Activated T-helper 1 cell treated with anti-CD3 and anti-CD28 coated beads, Interleukin-12 subunit alpha, Interleukin-12 subunit beta, Interleukin-2, Interleukin-4 antibody, amounts not matched to agents 30 ng/mL and 10 ng/mL and 1 ng/mL, durations not matched to agents 14 hours and 24 hours and 36 hours (primary cell): ENCODE measurements around the gene DEFB127. TPM values are rescaled to one million over a fixed set of nuclear protein-coding genes. Genes with fewer than 3 reads are reported as not detected.
"Not testable (repeated sequence)": the region's sequence is repeated elsewhere in the genome, so short reads cannot be mapped to it uniquely, and the experiment has no call there.

Experiments
- DNase-seq: peaks from one replicate; pipeline ENCODE4 v3.0.0; 2021; ENCODE audit warnings: low spot score
- H3K27ac Mint-ChIP-seq: one replicate; pipeline ENCODE4 v1.8.0; 2021; ENCODE audit warnings: mild to moderate bottlenecking, mixed read lengths
- H3K27me3 Mint-ChIP-seq: one replicate; pipeline ENCODE4 v1.8.0; 2022; ENCODE audit warnings: mild to moderate bottlenecking, moderate library complexity, mixed read lengths; ENCODE audit not compliant: insufficient read depth
- H3K36me3 Mint-ChIP-seq: one replicate; pipeline ENCODE4 v1.8.0; 2021; ENCODE audit warnings: low read depth, mixed read lengths
- H3K4me1 Mint-ChIP-seq: one replicate; pipeline ENCODE4 v1.8.0; 2021; ENCODE audit warnings: low read depth, mixed read lengths
- H3K4me3 Mint-ChIP-seq: one replicate; pipeline ENCODE4 v1.8.0; 2021; ENCODE audit warnings: mild to moderate bottlenecking, moderate library complexity, mixed read lengths
- H3K9me3 Mint-ChIP-seq: one replicate; pipeline ENCODE4 v1.8.0; 2021; ENCODE audit warnings: mixed read lengths
- intact Hi-C: fragments of 100-400 bp; cut with micrococcal nuclease; formaldehyde crosslinking; loops from one replicate; pipeline ENCODE4 v1.15.1; 2024
- total RNA-seq: library from RNA; stranded (reverse); gene quantifications from 2 replicates; pipeline ENCODE4 v1.2.3, GENCODE V29; 2022

The DEFB127 gene, protein sequence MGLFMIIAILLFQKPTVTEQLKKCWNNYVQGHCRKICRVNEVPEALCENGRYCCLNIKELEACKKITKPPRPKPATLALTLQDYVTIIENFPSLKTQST
- not detected in 2 replicates for total RNA-seq

DNA sequence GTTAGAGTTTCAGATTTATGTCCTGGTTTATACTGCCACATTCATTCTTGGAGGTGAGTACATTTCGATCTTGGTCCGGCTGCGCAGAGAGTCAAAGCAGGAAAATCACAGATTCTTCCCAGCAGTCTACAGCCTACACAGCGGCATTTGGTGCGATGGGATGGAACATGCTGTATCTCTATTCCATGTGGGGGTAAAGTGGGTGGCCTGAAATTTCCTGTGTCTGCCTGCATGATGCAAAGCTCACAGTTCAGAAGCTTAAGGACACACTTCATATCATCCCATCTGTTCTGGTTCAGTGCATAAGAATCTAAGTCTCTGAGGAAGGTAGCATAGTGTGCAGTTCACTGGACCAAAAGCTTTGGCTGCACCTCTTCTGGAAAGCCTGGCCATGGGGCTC lies at the start of gene DEFB127:
Gene DEFB127, plus strand, starts transcription at position 301 of the 400 bp plus-strand sequence. Its CDS starts 91 bp downstream, at position 392.
- no peak for DNase-seq
- Mint-ChIP-seq H3K9me3 (no peaks in the 10 kb centered on the region), H3K27me3 (peaks cover 6% of the 10 kb centered on the region), H3K27ac (no peak within 1 kb of the TSS), H3K4me3 (no peak within 1 kb of the TSS), H3K36me3 (no peaks in the 10 kb centered on the region), H3K4me1 (no peaks in the 10 kb centered on the region)
- intact Hi-C loops, result no loop called here

DNA sequence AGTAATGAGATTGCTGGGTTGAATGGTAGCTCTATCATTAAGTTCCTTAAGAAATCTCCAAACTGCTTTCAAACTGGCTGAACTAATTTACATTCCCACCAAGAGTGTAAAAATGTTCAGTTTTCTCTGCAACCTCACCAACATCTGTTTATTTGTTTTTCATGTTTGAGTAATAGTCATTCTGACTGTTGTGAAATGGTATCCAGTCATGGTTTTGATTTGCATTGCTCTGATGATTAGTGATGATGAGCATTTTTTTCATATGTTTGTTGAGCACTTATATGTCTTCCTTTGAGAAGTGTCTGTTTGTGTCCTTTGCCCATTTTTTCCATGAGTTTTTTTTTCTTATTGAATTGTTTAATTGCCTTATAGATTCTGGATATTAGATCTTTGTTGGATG lies 44.9 kb upstream of the DEFB127 start:
- no peak for DNase-seq
- intact Hi-C loops, result no loop called here
- no peaks in the 10 kb centered on the region for H3K9me3 Mint-ChIP-seq
- peaks cover 27% of the 10 kb centered on the region for H3K27me3 Mint-ChIP-seq
- H3K4me3 Mint-ChIP-seq, result no peak overlapping the region
- H3K36me3 Mint-ChIP-seq, result no peaks in the 10 kb centered on the region
- no peak overlapping the region for H3K27ac Mint-ChIP-seq
- H3K4me1 Mint-ChIP-seq, result no peaks in the 10 kb centered on the region

- no peak for DNase-seq
- peaks cover 26% of the 10 kb centered on the region for H3K27me3 Mint-ChIP-seq
- no peaks in the 10 kb centered on the region for H3K4me1 Mint-ChIP-seq
- no peaks in the 10 kb centered on the region for H3K36me3 Mint-ChIP-seq
- H3K4me3 Mint-ChIP-seq, result no peak overlapping the region
- H3K9me3 Mint-ChIP-seq, result no peaks in the 10 kb centered on the region
- no peak overlapping the region for H3K27ac Mint-ChIP-seq
- intact Hi-C loops, result no loop called here
Observed at GRCh38 chr20:117518-117917, 39.7 kb upstream of the DEFB127 start.

DNA sequence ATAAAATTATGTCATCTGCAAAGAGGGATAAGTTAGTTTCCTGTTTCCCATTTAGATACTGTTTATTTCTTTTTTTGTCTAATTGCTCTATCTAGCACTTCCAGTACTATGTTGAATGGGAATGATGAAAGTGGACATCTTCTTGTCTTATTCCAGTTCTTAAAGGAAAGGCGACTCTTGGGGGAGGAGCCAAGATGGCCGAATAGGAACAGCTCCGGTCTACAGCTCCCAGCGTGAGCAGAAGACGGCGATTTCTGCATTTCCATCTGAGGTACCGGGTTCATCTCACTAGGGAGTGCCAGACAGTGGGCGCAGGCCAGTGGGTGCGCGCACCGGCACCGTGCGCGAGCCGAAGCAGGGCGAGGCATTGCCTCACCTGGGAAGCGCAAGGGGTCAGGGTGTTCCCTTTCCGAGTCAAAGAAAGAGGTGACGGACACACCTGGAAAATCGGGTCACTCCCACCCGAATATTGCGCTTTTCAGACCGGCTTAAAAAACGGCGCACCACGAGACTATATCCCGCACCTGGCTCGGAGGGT lies 27.4 kb upstream of the DEFB127 start:
- H3K4me3 Mint-ChIP-seq, H3K36me3 Mint-ChIP-seq, intact Hi-C loops, H3K9me3 Mint-ChIP-seq, DNase-seq, H3K27ac Mint-ChIP-seq, H3K4me1 Mint-ChIP-seq: not testable (repeated sequence)
- peaks cover 13% of the 10 kb centered on the region for H3K27me3 Mint-ChIP-seq

GRCh38 chr20:137668-138490 lies 19.4 kb upstream of the DEFB127 start:
- DNase-seq, result no peak
- intact Hi-C loops, result no loop called here
- H3K4me1 Mint-ChIP-seq, result no peaks in the 10 kb centered on the region
- H3K27ac Mint-ChIP-seq, result no peak overlapping the region
- H3K9me3 Mint-ChIP-seq, result peaks cover 10% of the 10 kb centered on the region
- no peaks in the 10 kb centered on the region for H3K36me3 Mint-ChIP-seq
- peaks cover 24% of the 10 kb centered on the region for H3K27me3 Mint-ChIP-seq
- no peak overlapping the region for H3K4me3 Mint-ChIP-seq

- H3K27me3 Mint-ChIP-seq, result peaks cover 43% of the 10 kb centered on the region
- no peak for DNase-seq
- H3K27ac Mint-ChIP-seq, result no peak within 1 kb of the TSS
- H3K9me3 Mint-ChIP-seq, result peaks cover 10% of the 10 kb centered on the region
- no peaks in the 10 kb centered on the region for H3K4me1 Mint-ChIP-seq
- H3K4me3 Mint-ChIP-seq, result no peak within 1 kb of the TSS
- intact Hi-C loops, result no loop called here
- no peaks in the 10 kb centered on the region for H3K36me3 Mint-ChIP-seq
Observed at GRCh38 chr20:142290-142689, 15.0 kb upstream of the DEFB127 start, which contains the start of gene DEFB126. TSS of gene DEFB126 (plus strand) at chr20:142590. CDS start at chr20:142629, 39 bp downstream.

GRCh38 chr20:145877-146276 lies 11.4 kb upstream of the DEFB127 start:
- intact Hi-C loops, result loop anchor here (5.0 kb wide), 1 partner anchor 121 kb away; no protein-coding TSS in a partner anchor
- DNase-seq, result no peak
- no peaks in the 10 kb centered on the region for H3K36me3 Mint-ChIP-seq
- peaks cover 37% of the 10 kb centered on the region for H3K27me3 Mint-ChIP-seq
- H3K4me3 Mint-ChIP-seq, result no peak overlapping the region
- no peak overlapping the region for H3K27ac Mint-ChIP-seq
- H3K4me1 Mint-ChIP-seq, result no peaks in the 10 kb centered on the region
- H3K9me3 Mint-ChIP-seq, result no peaks in the 10 kb centered on the region

DNA sequence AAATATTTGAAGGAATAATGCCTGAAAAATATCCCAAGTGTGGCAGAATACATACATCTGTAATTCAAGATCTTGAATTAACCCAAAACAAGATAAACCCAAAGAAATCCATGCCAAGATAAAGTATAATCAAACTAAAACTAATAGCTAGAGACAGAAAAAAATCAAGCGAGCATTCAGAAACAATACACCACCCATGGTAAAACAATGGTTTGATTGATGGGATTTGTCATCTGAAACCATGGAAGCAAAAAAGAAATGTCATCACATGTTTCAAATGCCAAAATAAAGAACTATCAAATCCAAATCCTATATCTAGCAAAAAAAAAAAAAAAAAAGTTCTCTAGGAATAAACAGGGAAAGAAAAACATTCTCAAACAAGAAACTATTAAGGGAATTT lies 5.1 kb upstream of the DEFB127 start:
- no peak for DNase-seq
- Mint-ChIP-seq H3K4me1 (no peaks in the 10 kb centered on the region), H3K36me3 (no peaks in the 10 kb centered on the region), H3K27ac (no peak overlapping the region), H3K27me3 (peaks cover 9% of the 10 kb centered on the region), H3K4me3 (no peak overlapping the region), H3K9me3 (no peaks in the 10 kb centered on the region)
- intact Hi-C loops, result no loop called here

DNA sequence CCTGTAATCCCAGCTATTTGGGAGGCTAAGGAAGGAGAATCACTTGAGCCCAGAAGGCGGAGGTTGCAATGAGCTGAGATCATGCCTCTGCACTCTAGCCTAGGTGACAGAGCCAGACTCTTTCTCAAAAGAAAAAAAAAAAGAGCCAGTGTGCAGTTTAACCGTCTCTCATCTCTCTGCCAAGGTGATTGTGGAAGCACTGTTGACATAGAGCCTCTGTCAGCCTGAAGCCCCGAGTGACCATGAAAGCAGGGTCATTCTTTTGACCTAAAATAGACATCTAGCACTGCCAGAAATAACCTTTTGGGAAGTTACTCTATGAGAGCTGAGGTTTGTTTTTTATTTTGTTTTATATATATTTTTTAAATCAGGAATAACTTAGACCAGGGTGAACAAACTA lies 7.4 kb downstream of the DEFB127 start:
- Mint-ChIP-seq H3K4me3 (no peak overlapping the region), H3K27me3 (peaks cover 5% of the 10 kb centered on the region), H3K4me1 (no peaks in the 10 kb centered on the region), H3K9me3 (no peaks in the 10 kb centered on the region), H3K27ac (no peak overlapping the region), H3K36me3 (no peaks in the 10 kb centered on the region)
- intact Hi-C loops, result no loop called here
- no peak for DNase-seq

DNA sequence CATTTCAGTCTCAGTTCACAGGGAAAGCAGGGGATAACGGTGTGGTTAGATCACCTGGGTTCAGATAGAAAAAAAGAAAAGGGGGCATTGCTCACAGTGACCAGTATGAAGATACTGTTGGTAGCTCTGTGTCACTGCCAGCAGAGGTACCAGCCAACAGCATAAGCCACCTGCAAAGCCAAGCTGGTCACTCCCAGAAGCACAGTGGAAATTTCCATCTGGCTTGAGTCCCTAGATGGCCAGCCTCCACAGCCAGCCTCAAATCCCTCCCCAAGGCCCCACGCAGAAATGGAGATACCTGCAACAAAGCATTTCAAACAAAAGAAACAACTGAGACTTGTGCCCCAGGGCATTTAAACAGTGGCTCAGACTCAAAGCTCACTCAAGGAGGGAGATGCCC lies 11.6 kb downstream of the DEFB127 start:
- H3K4me3 Mint-ChIP-seq, result no peak overlapping the region
- DNase-seq, result no peak
- H3K27ac Mint-ChIP-seq, result no peak overlapping the region
- H3K27me3 Mint-ChIP-seq, result peaks cover 11% of the 10 kb centered on the region
- intact Hi-C loops, result no loop called here
- H3K4me1 Mint-ChIP-seq, result no peaks in the 10 kb centered on the region
- no peaks in the 10 kb centered on the region for H3K9me3 Mint-ChIP-seq
- H3K36me3 Mint-ChIP-seq, result no peaks in the 10 kb centered on the region

DNA sequence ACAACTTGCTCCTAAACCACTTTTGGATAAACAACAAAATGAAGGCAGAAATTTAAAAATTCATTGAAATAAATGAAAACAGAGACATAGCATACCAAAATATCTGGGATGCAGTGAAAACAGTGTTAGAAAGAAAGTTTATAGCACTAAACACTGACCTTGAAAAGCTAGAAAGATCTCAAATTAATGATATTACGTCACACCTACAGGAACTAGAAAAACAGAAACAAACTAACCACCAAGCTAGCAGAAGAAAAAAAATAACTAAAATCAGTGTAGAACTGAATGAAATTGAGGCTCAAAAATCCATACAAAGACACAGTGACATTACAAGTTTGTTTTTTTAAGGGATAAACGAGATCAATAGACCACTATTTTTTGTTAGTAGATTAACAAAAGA lies 27.0 kb downstream of the DEFB127 start:
- H3K27me3 Mint-ChIP-seq, result peaks cover 31% of the 10 kb centered on the region
- intact Hi-C loops, result no loop called here
- H3K27ac Mint-ChIP-seq, result no peak overlapping the region
- H3K36me3 Mint-ChIP-seq, result no peaks in the 10 kb centered on the region
- H3K9me3 Mint-ChIP-seq, result peaks cover 17% of the 10 kb centered on the region
- no peak overlapping the region for H3K4me3 Mint-ChIP-seq
- no peak for DNase-seq
- peaks cover 9% of the 10 kb centered on the region for H3K4me1 Mint-ChIP-seq

DNA sequence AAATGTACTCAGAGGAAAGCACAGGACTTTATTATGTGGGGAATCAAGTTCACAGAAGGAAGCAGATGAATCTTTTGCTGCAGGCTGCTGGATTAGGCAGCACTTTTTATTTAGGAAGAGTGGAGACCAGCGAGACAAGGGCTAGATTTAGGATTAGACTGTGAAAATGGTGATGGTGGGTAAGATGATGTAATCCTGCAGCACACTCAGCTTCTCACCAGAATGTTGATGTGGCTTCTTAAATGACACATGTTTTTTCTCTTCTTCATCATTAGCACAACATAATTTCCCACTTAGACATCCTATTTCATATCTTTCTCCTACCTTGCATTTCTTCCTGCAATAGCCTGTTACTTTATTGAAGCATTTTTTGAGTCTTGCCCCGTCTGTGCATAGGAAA lies 30.5 kb downstream of the DEFB127 start:
- Mint-ChIP-seq H3K4me3 (no peak overlapping the region), H3K4me1 (peaks cover 9% of the 10 kb centered on the region), H3K27me3 (peaks cover 21% of the 10 kb centered on the region), H3K9me3 (peaks cover 20% of the 10 kb centered on the region), H3K27ac (no peak overlapping the region), H3K36me3 (no peaks in the 10 kb centered on the region)
- intact Hi-C loops, result no loop called here
- DNase-seq, result no peak

DNA sequence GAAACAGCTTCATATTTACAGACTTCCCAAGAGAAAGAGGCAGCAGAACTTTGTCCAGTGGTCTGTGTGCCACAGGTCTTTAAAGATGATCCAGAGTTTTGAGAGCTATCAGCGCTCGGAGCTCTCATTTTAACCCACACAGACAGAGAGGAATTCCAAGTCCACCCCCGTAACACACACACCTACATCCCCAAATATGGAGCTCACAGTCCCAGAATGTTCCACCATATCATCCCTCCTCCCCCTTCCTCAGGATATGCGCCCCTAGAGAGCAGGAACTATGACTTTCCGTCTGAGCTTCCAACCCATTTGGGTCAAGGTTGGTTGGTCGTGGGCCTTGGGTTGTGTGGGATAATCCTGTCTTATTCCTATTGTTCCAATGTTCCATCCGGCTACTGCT lies 32.4 kb downstream of the DEFB127 start, which contains the start of gene DEFB128:
Gene DEFB128, minus strand, starts transcription at position 101 of the 400 bp plus-strand sequence. Its CDS starts 88 bp downstream, at position 13.
- no peaks in the 10 kb centered on the region for H3K36me3 Mint-ChIP-seq
- peaks cover 3% of the 10 kb centered on the region for H3K4me1 Mint-ChIP-seq
- intact Hi-C loops, result no loop called here
- no peak for DNase-seq
- no peak within 1 kb of the TSS for H3K4me3 Mint-ChIP-seq
- H3K9me3 Mint-ChIP-seq, result peaks cover 8% of the 10 kb centered on the region
- no peak within 1 kb of the TSS for H3K27ac Mint-ChIP-seq
- peaks cover 18% of the 10 kb centered on the region for H3K27me3 Mint-ChIP-seq
